HTR-8/SVneo (cell line): ENCODE measurements around the gene SENP5.

Experiments
- DNase-seq: peaks from one replicate; pipeline ENCODE4 v3.0.0; 2011; ENCODE audit warnings: low spot score, mixed read lengths; ENCODE audit not compliant: insufficient read length
- FAIRE-seq: peaks from 2 replicates; lab custom pipeline; 2011; peaks lifted over from hg19 to GRCh38; lab: Jason Lieb, UNC

The SENP5 gene

GRCh38 chr3:196966526-196967401, 99.0 kb downstream of the SENP5 start:
- FAIRE-seq, result no peak
- DNase-seq, result no peak

GRCh38 chr3:196967412-196968232, 99.9 kb downstream of the SENP5 start:
- no peak for FAIRE-seq
- no peak for DNase-seq

GRCh38 chr3:196968233-196969133, 100.8 kb downstream of the SENP5 start, which contains the start of gene PIGZ:
Gene PIGZ, minus strand, starts transcription at chr3:196968833. Its CDS starts 16,802 bp downstream, at chr3:196952031.
- DNase-seq (no peak), FAIRE-seq (peak; percentile 55)

GRCh38 chr3:196969134-196969659, 101.5 kb downstream of the SENP5 start:
- no peak for FAIRE-seq
- peak; percentile 39 for DNase-seq

- DNase-seq (peak; percentile 81), FAIRE-seq (peak; percentile 72)
Measured at GRCh38 chr3:196969660-196970546, 102.2 kb downstream of the SENP5 start.

- DNase-seq, result no peak
- FAIRE-seq, result no peak
Measured at GRCh38 chr3:196970547-196971093, 102.9 kb downstream of the SENP5 start.

- DNase-seq (no peak), FAIRE-seq (no peak)
Measured at GRCh38 chr3:196971094-196971698, 103.5 kb downstream of the SENP5 start.

GRCh38 chr3:196974661-196975060, 106.9 kb downstream of the SENP5 start:
- no peak for DNase-seq
- FAIRE-seq, result no peak

GRCh38 chr3:196975349-196975748, 107.6 kb downstream of the SENP5 start:
- FAIRE-seq, result no peak
- DNase-seq, result no peak

GRCh38 chr3:196976941-196977340, 109.2 kb downstream of the SENP5 start:
- FAIRE-seq (no peak), DNase-seq (no peak)

- FAIRE-seq (no peak), DNase-seq (no peak)
Measured at GRCh38 chr3:196979545-196979944, 111.8 kb downstream of the SENP5 start.

GRCh38 chr3:196981657-196982056, 113.9 kb downstream of the SENP5 start:
- DNase-seq (no peak), FAIRE-seq (no peak)

- FAIRE-seq (no peak), DNase-seq (no peak)
Measured at GRCh38 chr3:196983186-196983585, 115.5 kb downstream of the SENP5 start.
